GM21423 (cell line): ENCODE data around the gene MS4A4A.
"Not testable (repeated sequence)": the region's sequence is repeated elsewhere in the genome, so short reads cannot be mapped to it uniquely, and the experiment has no call there.

Experiments used
- ATAC-seq: cut with Tn5 transposase; IDR thresholded peaks from one replicate; pipeline ENCODE4 v1.9.1; 2021; ENCODE audit warnings: mild to moderate bottlenecking, moderate library complexity; ENCODE audit not compliant: unreplicated experiment

Gene MS4A4A

GRCh38 chr11:60280412-60280811 lies at the start of gene MS4A4A:
Gene MS4A4A, plus strand, starts transcription at chr11:60280666. Its CDS starts 10 bp downstream, at chr11:60280676.
- ATAC-seq = no peak

- ATAC-seq = no peak
Measured at GRCh38 chr11:60230681-60231080, 49.8 kb upstream of the MS4A4A start.

- ATAC-seq = no peak
Measured at GRCh38 chr11:60235321-60235720, 45.1 kb upstream of the MS4A4A start.

- no peak for ATAC-seq
Measured at GRCh38 chr11:60240662-60241061, 39.8 kb upstream of the MS4A4A start.

GRCh38 chr11:60241786-60242185 lies 38.7 kb upstream of the MS4A4A start:
- ATAC-seq = no peak

- no peak for ATAC-seq
Measured at GRCh38 chr11:60242740-60243239, 37.7 kb upstream of the MS4A4A start, which contains the start of gene MS4A4E. Gene MS4A4E, minus strand, starts transcription at chr11:60243137. Its CDS starts 13,082 bp downstream, at chr11:60230055.

- ATAC-seq = no peak
Measured at GRCh38 chr11:60251485-60252212, 28.8 kb upstream of the MS4A4A start.

GRCh38 chr11:60252213-60253108 lies 28.0 kb upstream of the MS4A4A start:
- ATAC-seq = no peak

- no peak for ATAC-seq
Measured at GRCh38 chr11:60257956-60258722, 22.3 kb upstream of the MS4A4A start.

- ATAC-seq = no peak
Measured at GRCh38 chr11:60261014-60261413, 19.5 kb upstream of the MS4A4A start.

- ATAC-seq = no peak
Measured at GRCh38 chr11:60263402-60263801, 17.1 kb upstream of the MS4A4A start.

GRCh38 chr11:60264644-60265043 lies 15.8 kb upstream of the MS4A4A start:
- no peak for ATAC-seq

- ATAC-seq = no peak
Measured at GRCh38 chr11:60265373-60266214, 14.9 kb upstream of the MS4A4A start.

GRCh38 chr11:60274416-60274815 lies 6.0 kb upstream of the MS4A4A start:
- no peak for ATAC-seq

GRCh38 chr11:60281485-60281884 lies 1.0 kb downstream of the MS4A4A start:
- ATAC-seq = no peak

- ATAC-seq = no peak
Measured at GRCh38 chr11:60282286-60282685, 1.8 kb downstream of the MS4A4A start.

- ATAC-seq = not testable (repeated sequence)
Measured at GRCh38 chr11:60285411-60286126, 5.1 kb downstream of the MS4A4A start.

- ATAC-seq = no peak
Measured at GRCh38 chr11:60288531-60288930, 8.1 kb downstream of the MS4A4A start.

GRCh38 chr11:60292145-60292544 lies 11.7 kb downstream of the MS4A4A start:
- no peak for ATAC-seq
